HepG2 (cell line): Measurements from ENCODE around the gene BOD1L1. TPM values are rescaled to one million over a fixed set of nuclear protein-coding genes. Genes with fewer than 3 reads are reported as not detected.
A peak's percentile ranks its signal among the peaks of the same experiment; 100 is the strongest.

Experiments
- ATAC-seq: fragments of 200-7000 bp; cut with Tn5 transposase; 3 replicates; pipeline ENCODE4 v1.9.1; 2020; ENCODE audit warnings: mild to moderate bottlenecking, moderate library complexity
- BruUV-seq: library from RNA; stranded (reverse); fragments of 400-500 nt; replicated peaks from 2 replicates; lab custom pipeline; 2021; lab: Mats Ljungman, UMichigan
- CTCF ChIA-PET: fragments of 300-600 bp; formaldehyde crosslinking; extraction: SDS; loops from one replicate; lab custom pipeline; 2021; ENCODE audit warnings: low total read pairs, inconsistent platforms, low intra/inter-chr PET ratio; lab: Yijun Ruan, JAX
- POLR2A ChIA-PET: fragments of 350-600 bp; sonication (Branson Sonifier 250); formaldehyde crosslinking; loops from one replicate; lab custom pipeline; 2020; ENCODE audit warnings: antibody characterized with exemption, inconsistent platforms; lab: Yijun Ruan, JAX
- DNase-seq: peaks from one replicate; pipeline ENCODE4 v3.0.0-alpha.2; 2015; ENCODE audit warnings: low spot score
- FAIRE-seq: peaks from 3 replicates; lab custom pipeline; 2011; peaks lifted over from hg19 to GRCh38; lab: Jason Lieb, UNC
- H2AFZ ChIP-seq: one replicate; pipeline ENCODE4 v1.6.1; 2011; ENCODE audit warnings: low read length, inconsistent platforms
- H3K27ac ChIP-seq: fragments of 300-600 bp; 3 replicates; pipeline ENCODE4 v1.8.0; 2011; ENCODE audit warnings: mixed run types, mild to moderate bottlenecking, mixed read lengths, low read length, inconsistent platforms; ENCODE audit not compliant: insufficient read depth; ENCODE audit errors: extremely low read length
- H3K27me3 ChIP-seq, 2 experiments: fragments of 200-600 bp in 1 of 2; 2 replicates in 1 of 2; 3 replicates in 1 of 2; pipeline versions ENCODE4 v1.6.0 to v1.8.0; 2011; ENCODE audit warnings: low read length in 2 of 2, mild to moderate bottlenecking in 2 of 2, moderate library complexity in 2 of 2, inconsistent platforms in 1 of 2; ENCODE audit not compliant: insufficient read depth in 2 of 2, control insufficient read depth in 1 of 2
- H3K36me3 ChIP-seq, 2 experiments: fragments of 200-600 bp in 1 of 2; replicated peaks in 1 of 2; 2 replicates in 1 of 2; 3 replicates in 1 of 2; pipeline versions ENCODE4 v1.5.1 to v1.8.0; 2011; ENCODE audit warnings: low read length in 2 of 2, inconsistent platforms in 1 of 2; ENCODE audit not compliant: insufficient read depth in 2 of 2, control insufficient read depth in 1 of 2
- H3K4me1 ChIP-seq: 2 replicates; pipeline ENCODE4 v1.5.1; 2012; ENCODE audit warnings: low read length, inconsistent platforms; ENCODE audit not compliant: insufficient read depth
- H3K4me2 ChIP-seq: 2 replicates; pipeline ENCODE4 v1.6.0; 2011; ENCODE audit warnings: low read depth, low read length, inconsistent platforms
- H3K4me3 ChIP-seq, 3 experiments: fragments of 200-600 bp in 1 of 3; sonication (generic), shearing (Covaris generic) in 1 of 3; replicated peaks in 1 of 3; 2 replicates each; pipeline ENCODE4 v1.5.1; 2011 to 2016; ENCODE audit warnings: low read length in 3 of 3, inconsistent platforms in 2 of 3, low read depth in 2 of 3, mild to moderate bottlenecking in 2 of 3, control low read depth in 1 of 3, mixed read lengths in 1 of 3; ENCODE audit not compliant: insufficient read depth in 1 of 3
- H3K79me2 ChIP-seq: one replicate; pipeline ENCODE4 v1.6.1; 2011; ENCODE audit warnings: low read length, inconsistent platforms; ENCODE audit not compliant: insufficient read depth
- H3K9ac ChIP-seq: 2 replicates; pipeline ENCODE4 v1.6.0; 2011; ENCODE audit warnings: mild to moderate bottlenecking, low read depth, low read length, inconsistent platforms; ENCODE audit not compliant: insufficient read depth
- H3K9me3 ChIP-seq: 2 replicates; pipeline ENCODE4 v1.5.1; 2012; ENCODE audit warnings: mild to moderate bottlenecking, low read length
- H4K20me1 ChIP-seq: 2 replicates; pipeline ENCODE4 v1.6.0; 2011; ENCODE audit warnings: inconsistent platforms, mild to moderate bottlenecking, low read length, moderate library complexity; ENCODE audit not compliant: insufficient read depth
- DNMT1 ChIP-seq: sonication (generic); formaldehyde crosslinking; IDR thresholded peaks from 2 replicates; pipeline ENCODE4 v1.5.1; 2020; ENCODE audit warnings: mild to moderate bottlenecking, missing genetic modification reagents
- GATAD1 ChIP-seq: IDR thresholded peaks from 2 replicates; pipeline ENCODE4 v1.6.1; 2016; ENCODE audit warnings: missing genetic modification reagents, missing compliant biosample characterization
- KAT8 ChIP-seq: IDR thresholded peaks from 2 replicates; pipeline ENCODE4 v1.6.1; 2016; ENCODE audit warnings: missing genetic modification reagents, missing compliant biosample characterization
- MTA3 ChIP-seq: sonication (generic); formaldehyde crosslinking; IDR thresholded peaks from 2 replicates; pipeline ENCODE4 v1.4.0; 2020; ENCODE audit warnings: missing genetic modification reagents
- POLR2A ChIP-seq, 2 experiments: IDR thresholded peaks; 2 replicates each; pipeline ENCODE4 v1.6.1; 2011; ENCODE audit warnings: low read depth in 2 of 2, low read length in 2 of 2, mild to moderate bottlenecking in 1 of 2, moderate library complexity in 1 of 2; ENCODE audit not compliant: insufficient read depth in 1 of 2
- REL ChIP-seq: sonication (generic); formaldehyde crosslinking; conservative IDR thresholded peaks from 2 replicates; pipeline ENCODE4 v1.8.0; 2022; ENCODE audit warnings: mild to moderate bottlenecking, missing genetic modification reagents, moderate library complexity
- SOX6 ChIP-seq, 2 experiments: fragments of 450-650 bp in 1 of 2; sonication (generic) in 1 of 2; formaldehyde crosslinking in 1 of 2; IDR thresholded peaks; 2 replicates each; pipeline versions ENCODE4 v1.4.0 to v1.6.1; 2017 to 2020; ENCODE audit warnings: antibody characterized with exemption in 1 of 2, mild to moderate bottlenecking in 1 of 2, missing genetic modification reagents in 1 of 2
- SRSF4 ChIP-seq: fragments of 200-400 bp; formaldehyde crosslinking; IDR thresholded peaks from one replicate; pipeline ENCODE4 v1.6.1; 2018; ENCODE audit warnings: mild to moderate bottlenecking, low read depth, low read length, moderate library complexity; ENCODE audit not compliant: poor library complexity, severe bottlenecking
- ZBTB20 ChIP-seq: sonication (generic); formaldehyde crosslinking; IDR thresholded peaks from 2 replicates; pipeline ENCODE4 v1.8.1; 2023; ENCODE audit warnings: missing genetic modification reagents, low read depth, mild to moderate bottlenecking, borderline replicate concordance
- ZMYM3 ChIP-seq: sonication (generic); formaldehyde crosslinking; IDR thresholded peaks from 2 replicates; pipeline ENCODE4 v1.5.1; 2020; ENCODE audit warnings: mild to moderate bottlenecking, missing genetic modification reagents
- ZNF30 ChIP-seq: sonication (generic); formaldehyde crosslinking; IDR thresholded peaks from 2 replicates; pipeline ENCODE4 v1.5.0; 2020; ENCODE audit warnings: mild to moderate bottlenecking, missing genetic modification reagents
- ZNF616 ChIP-seq: sonication (generic); formaldehyde crosslinking; IDR thresholded peaks from 2 replicates; pipeline ENCODE4 v1.5.0; 2020; ENCODE audit warnings: low read depth, mild to moderate bottlenecking, missing genetic modification reagents
- ZNF619 ChIP-seq: sonication (generic); formaldehyde crosslinking; IDR thresholded peaks from 2 replicates; pipeline ENCODE4 v1.4.0; 2020; ENCODE audit warnings: mild to moderate bottlenecking, missing genetic modification reagents
- WGBS: methylation state at CpG from one replicate; pipeline ENCODE4 v1.1.6; 2017; ENCODE audit warnings: low lambda C conversion rate; 5-methylcytosine and 5-hydroxymethylcytosine counted together
- in situ Hi-C: cut with HindIII; loops from 2 replicates; pipeline ENCODE4 v1.10.0; 2017; ENCODE audit warnings: low pct_unique_long_range_greater_than_20kb; ENCODE audit not compliant: extremely low pct_ligation_motif_present
- intact Hi-C: fragments of 100-400 bp; cut with micrococcal nuclease; formaldehyde crosslinking; loops from one replicate; pipeline ENCODE4 v1.10.0; 2022; ENCODE audit not compliant: unreplicated experiment
- polyA plus RNA-seq, 8 experiments: library from polyadenylated mRNA; depleted of rRNA in 3 of 8; stranded (reverse) in 7 of 8; unstranded in 1 of 8; fragments of >200 nt; fragmentation: Illumina TruSeq in 4 of 8; extraction: Trizol in 4 of 8; gene quantifications; 2 replicates each; pipeline versions ENCODE4 v1.2.1 to v1.2.3, GENCODE V29; 2011 to 2016; ENCODE audit warnings: low read depth in 4 of 8, missing spikeins in 1 of 8, mixed read lengths in 1 of 8; ENCODE audit not compliant: insufficient read depth in 1 of 8
- total RNA-seq, 5 experiments: library from RNA; depleted of rRNA; stranded (reverse); fragments of >200 nt; fragmentation: Illumina TruSeq; extraction: Trizol; gene quantifications; 2 replicates each; pipeline ENCODE4 v1.2.3, GENCODE V29; 2016; ENCODE audit warnings: low read depth in 1 of 5
- TF ChIP-seq, protein P1 (sequence below): sonication (generic); formaldehyde crosslinking; IDR thresholded peaks from 2 replicates; pipeline ENCODE4 v1.5.1; 2020; ENCODE audit warnings: mild to moderate bottlenecking, missing genetic modification reagents, moderate library complexity
- TF ChIP-seq, protein P2 (sequence below): sonication (generic); formaldehyde crosslinking; IDR thresholded peaks from 2 replicates; pipeline ENCODE4 v1.5.1; 2020; ENCODE audit warnings: mild to moderate bottlenecking, moderate library complexity, missing genetic modification reagents

The BOD1L1 gene
- total and polyA plus RNA-seq, 2 of the 13 experiments (the other 11 are each of a cell fraction or from before 2014, with no cell fraction given), result 11.7 to 17.9 TPM

DNA sequence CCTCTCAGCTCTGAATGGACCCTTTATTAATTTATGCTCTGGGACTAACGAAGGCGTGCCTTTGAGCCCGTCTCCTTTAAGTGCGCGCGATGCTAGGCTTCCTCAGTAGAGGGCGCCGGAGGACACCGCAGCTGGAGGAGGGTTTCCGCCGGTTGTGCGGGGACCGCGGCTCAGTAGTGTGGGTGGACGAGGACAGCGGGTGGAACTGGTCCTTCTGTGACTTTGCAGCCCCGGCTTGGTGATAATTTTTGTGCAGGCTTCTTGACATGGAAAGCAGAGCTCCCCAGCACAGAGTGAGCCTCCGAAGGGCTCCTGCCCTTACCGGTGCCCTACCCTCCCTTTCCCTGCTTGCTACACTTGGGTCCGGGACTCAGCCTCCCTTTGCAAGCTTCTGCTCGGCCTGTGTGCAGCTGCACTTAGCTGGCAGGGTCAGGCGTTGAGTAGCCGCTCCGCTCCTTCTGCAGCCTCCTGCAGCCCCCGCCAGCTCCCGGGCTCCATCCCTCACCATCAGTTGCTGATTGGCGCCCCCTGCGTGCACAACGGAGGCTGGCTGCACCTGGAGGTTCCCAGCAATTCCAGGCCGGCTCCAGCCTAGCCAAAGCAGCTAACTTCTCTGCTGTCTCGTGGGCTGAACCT lies 26.8 kb upstream of the BOD1L1 start:
- intact Hi-C loops, result loop anchor here (1.0 to 10.0 kb wide), 5 partner anchors 291 to 1541 kb away; partner anchors contain the start of gene CPEB2
- H3K79me2 ChIP-seq, result no peaks in the 10 kb centered on the region
- WGBS, result 2% methylated on average over 19 of the region's 31 CpGs
- H4K20me1 ChIP-seq, result no peaks in the 10 kb centered on the region
- no peaks in the 10 kb centered on the region for H3K9me3 ChIP-seq
- in situ Hi-C loops, result loop anchor here (25.0 kb wide), 1 partner anchor 308 kb away; no protein-coding TSS in a partner anchor
- CTCF ChIA-PET, result interaction anchor here (0.8 kb wide), 1 partner anchor 27 kb away, joined by 5 read pairs; the partner anchor contains the start of gene BOD1L1
- DNase-seq, result peak; percentile 32
- no peak overlapping the region for H3K9ac ChIP-seq
- peak overlapping the region; percentile 61 for H2AFZ ChIP-seq
- peaks cover 0 to 3% of the 10 kb centered on the region in 2 experiments; a peak in 2 of 5 replicates for H3K27me3 ChIP-seq
- peak overlapping the region; percentile 33 to 75 (median 47) for H3K4me3 ChIP-seq
- no peaks in the 10 kb centered on the region for H3K36me3 ChIP-seq
- POLR2A ChIA-PET, result no interaction called here
- BruUV-seq, result no TSS peak
- FAIRE-seq, result no peak
- H3K27ac ChIP-seq, result no peak overlapping the region
- ATAC-seq, result peak; percentile 98
- H3K4me1 ChIP-seq, result no peaks in the 10 kb centered on the region
- H3K4me2 ChIP-seq, result peak overlapping the region; percentile 89
- no peak for TF ChIP-seq REL (CRISPR knock-in tag)
- TF ChIP-seq ZMYM3, result 0 out of 2 replicates have a peak, but pooled peaks have one; percentile 24
- TF ChIP-seq ZBTB20 (CRISPR knock-in tag), result no peak
- TF ChIP-seq, protein P1, sequence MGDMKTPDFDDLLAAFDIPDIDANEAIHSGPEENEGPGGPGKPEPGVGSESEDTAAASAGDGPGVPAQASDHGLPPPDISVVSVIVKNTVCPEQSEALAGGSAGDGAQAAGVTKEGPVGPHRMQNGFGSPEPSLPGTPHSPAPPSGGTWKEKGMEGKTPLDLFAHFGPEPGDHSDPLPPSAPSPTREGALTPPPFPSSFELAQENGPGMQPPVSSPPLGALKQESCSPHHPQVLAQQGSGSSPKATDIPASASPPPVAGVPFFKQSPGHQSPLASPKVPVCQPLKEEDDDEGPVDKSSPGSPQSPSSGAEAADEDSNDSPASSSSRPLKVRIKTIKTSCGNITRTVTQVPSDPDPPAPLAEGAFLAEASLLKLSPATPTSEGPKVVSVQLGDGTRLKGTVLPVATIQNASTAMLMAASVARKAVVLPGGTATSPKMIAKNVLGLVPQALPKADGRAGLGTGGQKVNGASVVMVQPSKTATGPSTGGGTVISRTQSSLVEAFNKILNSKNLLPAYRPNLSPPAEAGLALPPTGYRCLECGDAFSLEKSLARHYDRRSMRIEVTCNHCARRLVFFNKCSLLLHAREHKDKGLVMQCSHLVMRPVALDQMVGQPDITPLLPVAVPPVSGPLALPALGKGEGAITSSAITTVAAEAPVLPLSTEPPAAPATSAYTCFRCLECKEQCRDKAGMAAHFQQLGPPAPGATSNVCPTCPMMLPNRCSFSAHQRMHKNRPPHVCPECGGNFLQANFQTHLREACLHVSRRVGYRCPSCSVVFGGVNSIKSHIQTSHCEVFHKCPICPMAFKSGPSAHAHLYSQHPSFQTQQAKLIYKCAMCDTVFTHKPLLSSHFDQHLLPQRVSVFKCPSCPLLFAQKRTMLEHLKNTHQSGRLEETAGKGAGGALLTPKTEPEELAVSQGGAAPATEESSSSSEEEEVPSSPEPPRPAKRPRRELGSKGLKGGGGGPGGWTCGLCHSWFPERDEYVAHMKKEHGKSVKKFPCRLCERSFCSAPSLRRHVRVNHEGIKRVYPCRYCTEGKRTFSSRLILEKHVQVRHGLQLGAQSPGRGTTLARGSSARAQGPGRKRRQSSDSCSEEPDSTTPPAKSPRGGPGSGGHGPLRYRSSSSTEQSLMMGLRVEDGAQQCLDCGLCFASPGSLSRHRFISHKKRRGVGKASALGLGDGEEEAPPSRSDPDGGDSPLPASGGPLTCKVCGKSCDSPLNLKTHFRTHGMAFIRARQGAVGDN (CRISPR knock-in tag), result peak; percentile 68
- no peak for TF ChIP-seq MTA3 (CRISPR knock-in tag)
- TF ChIP-seq ZNF619 (CRISPR knock-in tag), result no peak
- no peak for TF ChIP-seq SRSF4
- no peak for TF ChIP-seq ZNF30
- TF ChIP-seq ZNF616 (CRISPR knock-in tag), result no peak; the same call in 1 of the 2 replicates
- TF ChIP-seq GATAD1 (CRISPR knock-in tag), result no peak
- no peak for TF ChIP-seq SOX6 (IDR thresholded peaks at IDR 0.05)
- peak; percentile 37; the same call in 1 of the 2 replicates for TF ChIP-seq SOX6 (CRISPR knock-in tag; IDR thresholded peaks at IDR 0.05)
- no peak for TF ChIP-seq POLR2A (IDR thresholded peaks at IDR 0.05; ENCODE audit: insufficient read depth in 1 of 2, low read depth in 2 of 2, low read length in 2 of 2)
- TF ChIP-seq, protein P2, sequence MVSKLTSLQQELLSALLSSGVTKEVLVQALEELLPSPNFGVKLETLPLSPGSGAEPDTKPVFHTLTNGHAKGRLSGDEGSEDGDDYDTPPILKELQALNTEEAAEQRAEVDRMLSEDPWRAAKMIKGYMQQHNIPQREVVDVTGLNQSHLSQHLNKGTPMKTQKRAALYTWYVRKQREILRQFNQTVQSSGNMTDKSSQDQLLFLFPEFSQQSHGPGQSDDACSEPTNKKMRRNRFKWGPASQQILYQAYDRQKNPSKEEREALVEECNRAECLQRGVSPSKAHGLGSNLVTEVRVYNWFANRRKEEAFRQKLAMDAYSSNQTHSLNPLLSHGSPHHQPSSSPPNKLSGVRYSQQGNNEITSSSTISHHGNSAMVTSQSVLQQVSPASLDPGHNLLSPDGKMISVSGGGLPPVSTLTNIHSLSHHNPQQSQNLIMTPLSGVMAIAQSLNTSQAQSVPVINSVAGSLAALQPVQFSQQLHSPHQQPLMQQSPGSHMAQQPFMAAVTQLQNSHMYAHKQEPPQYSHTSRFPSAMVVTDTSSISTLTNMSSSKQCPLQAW (CRISPR knock-in tag), result peak; percentile 37; the same call in 1 of the 2 replicates
- TF ChIP-seq DNMT1, result no peak
- no peak for TF ChIP-seq KAT8
